ENCODE measurements around the gene CTNNAL1.

DNA sequence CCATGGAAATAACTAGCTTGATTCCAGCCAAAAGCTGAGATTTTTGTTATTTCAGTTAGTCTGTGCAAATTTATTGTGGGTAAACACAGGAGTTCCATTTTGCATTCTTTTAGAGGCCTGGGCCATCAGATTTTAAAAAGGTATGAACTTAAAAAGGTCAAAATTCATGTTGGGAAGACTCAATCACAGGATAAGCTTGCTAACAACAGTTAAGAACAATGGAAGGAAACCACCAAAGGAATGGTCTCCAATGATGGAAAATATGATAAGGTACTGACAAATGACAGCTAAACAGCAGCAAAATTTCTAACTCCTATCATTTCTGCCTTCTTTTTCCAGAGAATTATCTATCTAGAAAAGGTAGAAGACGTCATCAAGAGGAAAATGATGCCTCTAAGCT, 63.1 kb downstream of the CTNNAL1 start:
- TF ChIP-seq, protein P1, sequence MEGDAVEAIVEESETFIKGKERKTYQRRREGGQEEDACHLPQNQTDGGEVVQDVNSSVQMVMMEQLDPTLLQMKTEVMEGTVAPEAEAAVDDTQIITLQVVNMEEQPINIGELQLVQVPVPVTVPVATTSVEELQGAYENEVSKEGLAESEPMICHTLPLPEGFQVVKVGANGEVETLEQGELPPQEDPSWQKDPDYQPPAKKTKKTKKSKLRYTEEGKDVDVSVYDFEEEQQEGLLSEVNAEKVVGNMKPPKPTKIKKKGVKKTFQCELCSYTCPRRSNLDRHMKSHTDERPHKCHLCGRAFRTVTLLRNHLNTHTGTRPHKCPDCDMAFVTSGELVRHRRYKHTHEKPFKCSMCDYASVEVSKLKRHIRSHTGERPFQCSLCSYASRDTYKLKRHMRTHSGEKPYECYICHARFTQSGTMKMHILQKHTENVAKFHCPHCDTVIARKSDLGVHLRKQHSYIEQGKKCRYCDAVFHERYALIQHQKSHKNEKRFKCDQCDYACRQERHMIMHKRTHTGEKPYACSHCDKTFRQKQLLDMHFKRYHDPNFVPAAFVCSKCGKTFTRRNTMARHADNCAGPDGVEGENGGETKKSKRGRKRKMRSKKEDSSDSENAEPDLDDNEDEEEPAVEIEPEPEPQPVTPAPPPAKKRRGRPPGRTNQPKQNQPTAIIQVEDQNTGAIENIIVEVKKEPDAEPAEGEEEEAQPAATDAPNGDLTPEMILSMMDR (IDR thresholded peaks at IDR 0.05; ENCODE audit: poor library complexity, severe bottlenecking): no peak
- TF ChIP-seq POLR2AphosphoS5 (IDR thresholded peaks at IDR 0.05): no peak
- TF ChIP-seq SMC3 (conservative IDR thresholded peaks at IDR 0.05; ENCODE audit: poor library complexity): no peak
- no peak for TF ChIP-seq EZH2 (IDR thresholded peaks at IDR 0.05; ENCODE audit: borderline replicate concordance, insufficient read depth, low read length, poor library complexity, severe bottlenecking)
- no peak for TF ChIP-seq EP300 (conservative IDR thresholded peaks at IDR 0.05; ENCODE audit: poor library complexity, severe bottlenecking)
